Measurements from ENCODE around the gene FKBP10.

- TF ChIP-seq POLR2AphosphoS5 (IDR thresholded peaks at IDR 0.05) (no peak), POLR2A (IDR thresholded peaks at IDR 0.05) (no peak)
Observed at GRCh38 chr17:41836550-41837196, 23.9 kb downstream of the FKBP10 start.

Measured in upper lobe of left lung (tissue), 4 donors.